Endothelial cell (in vitro differentiated cells): ENCODE results near the gene C6orf163. TPM values are rescaled to one million over a fixed set of nuclear protein-coding genes. Genes with fewer than 3 reads are reported as not detected.

Experiments used
- DNase-seq: peaks from one replicate; pipeline ENCODE4 v3.0.0; 2021; ENCODE audit warnings: low spot score
- H3K27ac Mint-ChIP-seq: one replicate; pipeline ENCODE4 v1.8.0; 2021; ENCODE audit warnings: mixed read lengths, inconsistent platforms; ENCODE audit not compliant: unreplicated experiment
- H3K27me3 Mint-ChIP-seq: one replicate; pipeline ENCODE4 v1.8.0; 2021; ENCODE audit warnings: mild to moderate bottlenecking, moderate library complexity, mixed read lengths, inconsistent platforms; ENCODE audit not compliant: unreplicated experiment
- H3K36me3 Mint-ChIP-seq: one replicate; pipeline ENCODE4 v1.8.0; 2021; ENCODE audit warnings: mild to moderate bottlenecking, low read depth, mixed read lengths, inconsistent platforms; ENCODE audit not compliant: unreplicated experiment
- H3K4me1 Mint-ChIP-seq: one replicate; pipeline ENCODE4 v1.8.0; 2021; ENCODE audit warnings: mild to moderate bottlenecking, mixed read lengths, inconsistent platforms; ENCODE audit not compliant: unreplicated experiment
- H3K4me3 Mint-ChIP-seq: one replicate; pipeline ENCODE4 v1.8.0; 2021; ENCODE audit warnings: mild to moderate bottlenecking, mixed read lengths, inconsistent platforms; ENCODE audit not compliant: unreplicated experiment
- H3K9me3 Mint-ChIP-seq: one replicate; pipeline ENCODE4 v1.8.0; 2021; ENCODE audit warnings: mixed read lengths, inconsistent platforms; ENCODE audit not compliant: unreplicated experiment
- total RNA-seq: library from RNA; stranded (reverse); fragmentation: NEBNext Ultra II Directional; extraction: Animal tissue kit (Norgen Biotek cat#: 25700); gene quantifications from one replicate; pipeline ENCODE4 v1.2.1, GENCODE V29; 2021; ENCODE audit not compliant: unreplicated experiment
- TF ChIP-seq, protein P1 (sequence below): fragments of 200-600 bp; sonication (generic); IDR thresholded peaks from one replicate; pipeline ENCODE4 v1.5.0; 2021; ENCODE audit warnings: antibody characterized with exemption; ENCODE audit not compliant: unreplicated experiment

Gene C6orf163
- total RNA-seq, 1 donor from 2014 or later: 4.0 TPM

DNA sequence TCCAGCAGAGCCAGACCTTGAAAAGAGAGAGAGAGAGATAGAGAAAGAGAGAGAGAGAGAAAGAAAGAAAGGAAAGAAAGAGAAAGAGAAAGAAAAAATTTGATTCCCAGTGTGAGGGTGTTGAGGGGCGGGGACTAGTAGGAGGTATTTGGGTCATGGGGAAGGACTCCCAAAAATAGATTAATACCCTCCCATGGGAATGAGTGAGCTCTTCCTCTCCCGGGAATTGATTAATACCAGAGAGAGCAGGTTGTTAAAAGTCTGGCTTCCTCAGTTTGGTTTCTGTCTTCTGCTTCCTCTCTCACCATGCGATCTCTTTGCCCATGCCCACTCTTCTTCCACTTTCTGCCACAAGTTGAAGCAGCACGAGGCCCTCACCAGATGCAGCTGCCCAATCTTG is 34.3 kb downstream of the C6orf163 start:
- Mint-ChIP-seq H3K9me3 (no peaks in the 10 kb centered on the region), H3K27ac (peak overlapping the region; percentile 30), H3K27me3 (peaks cover 2% of the 10 kb centered on the region), H3K36me3 (no peaks in the 10 kb centered on the region), H3K4me1 (peaks cover 18% of the 10 kb centered on the region), H3K4me3 (no peak overlapping the region)
- no peak for DNase-seq
- TF ChIP-seq, protein P1, sequence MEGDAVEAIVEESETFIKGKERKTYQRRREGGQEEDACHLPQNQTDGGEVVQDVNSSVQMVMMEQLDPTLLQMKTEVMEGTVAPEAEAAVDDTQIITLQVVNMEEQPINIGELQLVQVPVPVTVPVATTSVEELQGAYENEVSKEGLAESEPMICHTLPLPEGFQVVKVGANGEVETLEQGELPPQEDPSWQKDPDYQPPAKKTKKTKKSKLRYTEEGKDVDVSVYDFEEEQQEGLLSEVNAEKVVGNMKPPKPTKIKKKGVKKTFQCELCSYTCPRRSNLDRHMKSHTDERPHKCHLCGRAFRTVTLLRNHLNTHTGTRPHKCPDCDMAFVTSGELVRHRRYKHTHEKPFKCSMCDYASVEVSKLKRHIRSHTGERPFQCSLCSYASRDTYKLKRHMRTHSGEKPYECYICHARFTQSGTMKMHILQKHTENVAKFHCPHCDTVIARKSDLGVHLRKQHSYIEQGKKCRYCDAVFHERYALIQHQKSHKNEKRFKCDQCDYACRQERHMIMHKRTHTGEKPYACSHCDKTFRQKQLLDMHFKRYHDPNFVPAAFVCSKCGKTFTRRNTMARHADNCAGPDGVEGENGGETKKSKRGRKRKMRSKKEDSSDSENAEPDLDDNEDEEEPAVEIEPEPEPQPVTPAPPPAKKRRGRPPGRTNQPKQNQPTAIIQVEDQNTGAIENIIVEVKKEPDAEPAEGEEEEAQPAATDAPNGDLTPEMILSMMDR: no peak

DNA sequence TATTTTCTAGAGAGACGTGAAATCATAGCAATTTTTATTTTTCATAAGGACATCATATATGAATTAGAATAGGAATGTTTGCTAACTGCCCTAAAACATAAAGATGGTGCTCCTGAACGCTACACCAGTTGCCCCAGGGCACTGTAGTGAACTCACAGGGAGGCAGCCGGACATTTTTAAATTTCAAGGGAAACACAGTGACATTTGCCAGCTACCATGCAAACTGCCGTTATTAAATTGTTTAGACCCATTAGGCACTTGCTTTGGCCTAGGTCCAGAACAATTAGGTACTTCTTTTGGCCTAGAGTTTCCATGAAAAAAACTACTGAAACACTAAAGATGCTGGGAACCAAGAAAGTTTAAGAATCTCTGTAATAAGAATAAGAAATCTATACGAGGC is 38.2 kb downstream of the C6orf163 start:
- Mint-ChIP-seq H3K4me3 (no peak overlapping the region), H3K9me3 (no peaks in the 10 kb centered on the region), H3K27me3 (peaks cover 2% of the 10 kb centered on the region), H3K36me3 (no peaks in the 10 kb centered on the region), H3K4me1 (peaks cover 20% of the 10 kb centered on the region), H3K27ac (no peak overlapping the region)
- DNase-seq: no peak
- TF ChIP-seq, protein P1: no peak

DNA sequence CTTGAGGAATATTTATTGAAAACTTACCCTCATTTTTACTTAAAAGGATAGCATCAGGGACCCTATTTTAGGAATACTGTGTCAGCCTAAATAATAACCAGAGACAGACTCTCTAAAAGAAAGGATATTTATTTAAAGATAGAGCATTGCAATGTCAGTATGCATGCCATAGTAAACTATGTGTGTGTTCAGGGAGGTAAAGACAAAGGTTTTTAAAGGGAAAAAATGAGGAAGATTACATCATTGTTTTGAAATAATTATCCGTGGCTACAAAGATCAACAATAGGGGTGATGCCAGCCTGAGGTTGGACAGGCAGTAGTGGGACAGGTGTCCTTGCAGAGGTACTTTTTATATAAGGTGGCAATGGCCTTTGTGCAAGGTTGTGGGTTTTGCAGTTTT is 39.4 kb downstream of the C6orf163 start:
- no peak overlapping the region for H3K27ac Mint-ChIP-seq
- DNase-seq: no peak
- no peaks in the 10 kb centered on the region for H3K36me3 Mint-ChIP-seq

DNA sequence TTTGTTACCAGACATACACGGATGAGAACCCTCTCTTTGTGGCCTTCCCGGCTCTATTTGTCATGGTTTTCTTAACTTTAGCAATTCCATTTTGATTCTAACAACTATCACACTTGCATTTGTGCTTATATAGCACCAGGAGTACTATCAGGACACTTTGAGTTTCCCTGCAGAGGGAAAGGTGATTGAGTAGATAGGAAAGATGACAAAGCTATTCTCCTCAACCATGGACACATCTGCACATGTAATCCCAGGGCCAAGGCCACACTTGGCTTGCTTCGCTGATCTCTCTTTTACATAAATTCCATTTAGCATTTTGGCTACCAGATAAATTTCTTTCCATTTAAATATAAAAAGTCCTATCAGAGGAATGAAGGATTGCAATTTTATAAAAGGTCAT is 39.8 kb downstream of the C6orf163 start:
- Mint-ChIP-seq H3K9me3 (no peaks in the 10 kb centered on the region), H3K27ac (no peak overlapping the region), H3K4me3 (no peak overlapping the region), H3K4me1 (peaks cover 16% of the 10 kb centered on the region), H3K36me3 (no peaks in the 10 kb centered on the region), H3K27me3 (no peaks in the 10 kb centered on the region)
- DNase-seq: no peak
- TF ChIP-seq, protein P1: no peak

More for the DNA sequence above, 39.4 kb downstream of the C6orf163 start:
- Mint-ChIP-seq H3K4me1 (peaks cover 18% of the 10 kb centered on the region), H3K4me3 (no peak overlapping the region), H3K27me3 (no peaks in the 10 kb centered on the region), H3K9me3 (no peaks in the 10 kb centered on the region)
- TF ChIP-seq, protein P1: no peak

DNA sequence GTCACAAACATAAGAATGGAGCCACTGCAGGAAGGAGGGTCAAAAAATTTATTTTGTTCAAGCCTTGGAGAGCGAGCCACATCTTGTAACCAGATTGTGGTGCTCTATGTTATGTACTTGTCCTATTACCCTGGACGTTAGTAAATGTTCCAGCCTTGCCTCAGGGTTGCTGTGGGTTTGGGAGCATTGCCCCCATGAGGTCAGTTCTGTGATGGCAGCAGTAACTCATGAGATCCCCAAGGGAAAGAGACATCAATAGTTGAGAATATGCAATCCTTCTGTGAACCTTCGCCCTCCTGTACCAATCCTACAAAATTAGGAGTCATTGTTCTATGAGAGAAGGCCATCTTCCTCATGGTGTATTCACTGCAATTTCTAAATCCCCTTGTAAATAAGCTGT is 46.7 kb downstream of the C6orf163 start:
- H3K4me3 Mint-ChIP-seq: no peak overlapping the region
- no peak overlapping the region for H3K27ac Mint-ChIP-seq
- H3K27me3 Mint-ChIP-seq: no peaks in the 10 kb centered on the region
- peaks cover 12% of the 10 kb centered on the region for H3K4me1 Mint-ChIP-seq
- peak; percentile 48 for DNase-seq
- TF ChIP-seq, protein P1: peak; percentile 44
- H3K9me3 Mint-ChIP-seq: no peaks in the 10 kb centered on the region
- H3K36me3 Mint-ChIP-seq: no peaks in the 10 kb centered on the region
